Posterior cingulate gyrus (tissue), 11 donors: Measurements from ENCODE around the gene NOS1AP.
"Not testable (repeated sequence)": the region's sequence is repeated elsewhere in the genome, so short reads cannot be mapped to it uniquely, and the experiment has no call there.

Experiments used
- DNase-seq, 10 donors: peaks; one replicate each; pipeline versions ENCODE4 v3.0.0 to v3.0.0-alpha.2; 2020 to 2021; ENCODE audit warnings: mixed read lengths in 3 of 10
- intact Hi-C: fragments of 100-400 bp; cut with DNase I; formaldehyde crosslinking; loops from one replicate; pipeline ENCODE4 v1.15.1; 2023

The NOS1AP gene

GRCh38 chr1:162056043-162056442, 13.4 kb upstream of the NOS1AP start:
- intact Hi-C loops: loop anchor here (1.0 to 5.0 kb wide), 3 partner anchors 176 to 336 kb away; no protein-coding TSS in a partner anchor
- DNase-seq: peak in 9 of 10 donors; percentile 25 to 94 (median 75)

GRCh38 chr1:162056579-162056978, 12.9 kb upstream of the NOS1AP start:
- intact Hi-C loops: loop anchor here (1.0 to 5.0 kb wide), 3 partner anchors 176 to 336 kb away; no protein-coding TSS in a partner anchor
- no peak for DNase-seq

GRCh38 chr1:162059721-162060120, 9.8 kb upstream of the NOS1AP start:
- intact Hi-C loops: loop anchor here (5.0 kb wide), 2 partner anchors 173 to 333 kb away; no protein-coding TSS in a partner anchor
- no peak for DNase-seq

DNA sequence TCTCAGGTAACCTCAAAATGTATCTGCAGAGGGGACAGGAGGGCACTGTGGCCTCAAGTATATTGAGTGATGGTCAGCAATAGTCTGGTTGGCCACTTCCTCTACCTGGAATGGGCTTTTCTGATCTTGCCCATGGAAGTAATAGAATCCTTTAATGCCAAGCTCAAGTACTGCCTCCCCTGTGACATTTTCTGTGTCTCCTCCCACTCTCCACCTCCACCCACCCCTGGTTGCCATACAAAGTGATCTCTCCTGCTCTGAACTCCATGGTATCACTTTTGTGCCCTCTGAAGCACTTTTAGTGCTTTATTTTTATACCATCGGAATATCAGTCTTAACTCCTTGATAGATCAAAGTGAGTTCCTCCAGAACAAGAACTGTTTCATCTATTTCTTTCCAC, 9.2 kb upstream of the NOS1AP start:
- intact Hi-C loops: no loop called here
- no peak for DNase-seq

- DNase-seq: peak in 1 of 10 donors; percentile 71
- intact Hi-C loops: no loop called here
These were observed 6.9 kb upstream of the NOS1AP start for GRCh38 chr1:162062542-162063015.

DNA sequence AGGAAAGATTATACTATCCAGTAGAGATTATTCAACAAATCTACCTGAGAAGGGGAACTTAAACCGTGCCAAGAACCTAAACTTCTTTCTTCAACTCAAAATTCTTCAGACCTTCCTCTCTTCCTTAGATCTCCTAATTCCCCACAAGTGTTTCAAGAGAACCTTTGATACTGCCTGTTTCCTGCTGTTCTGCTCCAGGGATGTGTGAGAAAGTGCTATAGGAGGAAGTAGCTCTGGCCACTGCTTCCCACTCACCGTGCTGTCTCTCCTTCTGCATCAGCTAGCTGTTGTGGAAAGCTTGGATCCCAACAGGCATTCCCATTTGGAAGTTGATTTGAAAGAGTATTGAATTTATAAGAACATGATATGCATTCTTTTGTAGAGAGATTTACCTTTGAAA, 4.5 kb upstream of the NOS1AP start:
- intact Hi-C loops: no loop called here
- DNase-seq: peak in 1 of 10 donors; percentile 20

DNA sequence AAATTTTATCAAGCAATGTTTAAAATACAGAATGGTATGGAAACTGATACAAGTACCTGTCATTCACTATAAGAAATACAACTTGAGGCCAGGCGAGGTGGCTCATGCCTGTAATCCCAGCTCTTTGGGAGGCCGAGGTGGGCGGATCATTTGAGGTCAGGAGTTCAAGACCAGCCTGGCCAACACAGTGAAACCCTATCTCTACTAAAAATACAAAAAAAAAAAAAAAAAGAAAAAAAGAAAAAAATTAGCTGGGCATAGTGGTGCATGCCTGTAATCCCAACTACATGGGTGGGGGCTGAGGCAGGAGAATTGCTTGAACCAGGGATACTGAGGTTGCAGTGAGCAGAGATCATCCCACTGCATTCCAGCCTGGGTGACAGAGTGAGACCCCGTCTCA, 2.7 kb upstream of the NOS1AP start:
- DNase-seq, intact Hi-C loops: not testable (repeated sequence)

- intact Hi-C loops: no loop called here
- no peak for DNase-seq
These were observed 2.0 kb upstream of the NOS1AP start for GRCh38 chr1:162067466-162067865.

DNA sequence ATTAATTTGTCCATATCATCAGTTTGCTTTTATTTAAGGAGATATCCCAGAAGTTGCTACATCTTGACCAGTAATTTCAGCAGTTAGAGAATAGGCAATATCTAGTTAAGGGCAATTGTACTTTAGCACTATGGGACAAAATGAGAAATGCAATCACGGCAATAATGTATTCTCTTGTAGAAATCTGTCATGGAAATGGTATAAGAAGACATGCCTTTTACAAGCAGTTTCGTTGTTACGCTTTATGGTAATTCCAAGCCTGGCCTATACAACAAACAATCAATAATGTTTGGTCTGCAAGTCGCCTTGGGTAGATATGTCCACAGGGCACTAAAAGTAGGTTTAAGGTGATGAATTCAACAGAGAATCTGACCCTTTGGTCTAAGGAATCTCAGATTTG, 1.2 kb upstream of the NOS1AP start:
- intact Hi-C loops: no loop called here
- DNase-seq: no peak

DNA sequence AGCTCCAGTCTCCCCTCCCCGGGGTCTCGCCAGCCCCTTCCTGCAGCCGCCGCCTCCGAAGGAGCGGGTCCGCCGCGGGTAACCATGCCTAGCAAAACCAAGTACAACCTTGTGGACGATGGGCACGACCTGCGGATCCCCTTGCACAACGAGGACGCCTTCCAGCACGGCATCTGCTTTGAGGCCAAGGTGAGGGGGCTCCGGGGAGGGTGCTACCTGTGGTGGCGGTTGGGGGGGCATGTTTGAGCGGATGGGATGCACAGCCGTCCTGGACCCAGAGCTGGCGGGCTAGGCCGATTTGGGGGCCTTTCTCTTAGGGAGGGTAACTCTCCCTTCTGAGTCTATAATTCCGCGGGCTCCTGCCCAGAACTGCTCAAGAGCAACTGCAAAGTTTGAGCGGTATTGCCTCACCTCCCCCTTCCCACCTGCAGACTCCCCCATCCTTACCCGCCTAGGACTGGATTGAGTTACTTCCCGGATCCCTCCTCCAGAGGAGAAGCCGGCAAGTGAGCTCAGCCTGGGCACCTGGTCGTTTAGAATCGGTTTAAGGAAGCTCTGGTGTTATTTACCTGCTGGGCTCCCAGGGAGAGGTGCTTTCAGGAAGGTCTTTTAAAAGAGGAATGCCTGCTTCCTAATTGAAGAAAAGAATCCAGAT, 730 bp downstream of the NOS1AP start:
- intact Hi-C loops: no loop called here
- peak in 3 of 10 donors; percentile 12 to 82 (median 74) for DNase-seq

DNA sequence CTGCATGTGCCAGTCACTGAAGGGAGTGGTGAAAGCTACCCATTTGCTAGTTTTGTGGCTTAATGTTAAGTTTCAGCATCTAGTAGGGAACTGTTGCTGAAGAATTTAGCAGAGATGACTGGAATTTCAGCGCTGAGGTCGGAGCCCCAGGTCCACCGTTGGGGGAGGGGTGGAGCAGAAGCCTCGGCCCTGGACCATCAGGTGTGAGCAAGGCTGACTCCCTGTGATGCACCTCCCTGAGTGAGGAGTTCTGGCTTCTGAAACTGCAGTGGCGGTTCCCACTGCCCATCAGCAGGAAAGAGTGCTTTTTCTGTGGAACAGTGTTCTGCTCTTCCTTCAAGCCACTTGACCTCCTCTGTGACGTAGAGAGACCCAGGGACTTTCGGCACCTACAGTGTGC, 1.3 kb downstream of the NOS1AP start:
- peak in 1 of 10 donors; percentile 83 for DNase-seq
- intact Hi-C loops: no loop called here

GRCh38 chr1:162072740-162073139, 3.2 kb downstream of the NOS1AP start:
- DNase-seq: no peak
- intact Hi-C loops: no loop called here

DNA sequence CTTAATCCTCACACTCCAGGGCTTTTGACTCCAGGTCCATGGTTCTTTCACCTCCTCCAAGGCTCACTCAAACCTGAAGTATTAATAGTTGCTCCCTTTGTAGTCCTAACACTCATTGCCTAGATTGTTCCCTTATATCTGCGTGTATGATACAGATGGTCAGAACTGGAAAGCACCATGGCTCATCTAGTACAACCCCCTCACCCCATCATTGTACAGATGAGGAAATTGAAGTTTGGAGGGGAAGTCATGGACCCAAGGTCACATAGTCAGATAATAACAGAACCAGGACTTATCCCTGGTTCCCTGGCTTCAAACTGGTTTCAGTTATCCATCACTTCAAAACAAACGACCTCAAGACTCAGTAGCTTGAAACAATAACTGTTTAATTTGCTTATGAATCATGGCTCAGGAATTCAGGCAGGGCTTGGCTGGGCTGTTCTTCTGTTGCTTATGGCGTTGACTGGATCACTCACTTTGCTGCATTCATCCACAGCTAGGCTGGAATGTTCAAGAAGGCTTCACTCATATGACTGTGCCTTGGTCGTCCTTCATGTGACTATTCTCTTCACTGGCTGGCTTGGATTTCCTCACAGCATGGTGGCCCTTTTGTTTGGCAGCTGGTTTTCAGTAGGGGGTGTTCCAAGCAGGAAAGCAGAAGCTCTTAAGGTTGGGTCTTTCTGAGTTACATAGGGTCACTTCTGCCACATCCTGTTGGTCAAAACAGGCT, 5.0 kb downstream of the NOS1AP start:
- no peak for DNase-seq
- intact Hi-C loops: no loop called here

GRCh38 chr1:162075862-162076261, 6.4 kb downstream of the NOS1AP start:
- intact Hi-C loops: no loop called here

DNA sequence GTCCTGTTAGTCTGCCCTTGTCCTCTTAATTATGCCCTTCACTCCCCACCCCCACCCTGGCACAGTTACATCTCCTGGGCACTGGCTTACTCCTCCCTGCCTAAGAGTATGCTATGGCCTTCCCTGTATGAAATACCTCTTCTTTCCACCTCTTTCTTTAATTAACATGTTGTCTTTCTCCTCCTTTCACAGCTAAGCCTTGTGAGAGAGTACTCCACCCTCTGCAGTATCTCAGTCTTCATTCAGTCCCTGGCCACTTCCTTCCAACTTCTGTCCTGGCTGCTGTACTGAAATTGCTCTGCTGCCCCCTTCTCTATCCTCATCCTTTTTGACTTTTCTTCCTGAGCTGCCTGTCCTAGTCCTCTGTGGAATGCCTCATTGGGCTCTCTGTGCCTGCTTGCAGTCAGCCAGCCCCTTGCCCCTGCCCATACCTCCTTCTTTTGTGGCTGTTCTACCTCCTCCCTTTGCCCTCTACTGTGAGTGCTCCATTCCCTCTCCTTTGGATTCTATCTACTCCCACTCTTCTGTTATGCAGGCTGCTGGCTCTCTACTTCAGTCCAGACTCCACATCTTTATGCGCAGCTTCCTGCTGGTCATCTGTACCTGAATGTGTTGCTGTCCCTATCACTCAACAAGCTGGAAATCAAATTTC, 8.3 kb downstream of the NOS1AP start:
- intact Hi-C loops: no loop called here
- DNase-seq: no peak

More at GRCh38 chr1:162075862-162076261, 6.4 kb downstream of the NOS1AP start:
- DNase-seq: no peak

- DNase-seq: no peak
- intact Hi-C loops: no loop called here
These were observed 9.5 kb downstream of the NOS1AP start for GRCh38 chr1:162079030-162079429.

DNA sequence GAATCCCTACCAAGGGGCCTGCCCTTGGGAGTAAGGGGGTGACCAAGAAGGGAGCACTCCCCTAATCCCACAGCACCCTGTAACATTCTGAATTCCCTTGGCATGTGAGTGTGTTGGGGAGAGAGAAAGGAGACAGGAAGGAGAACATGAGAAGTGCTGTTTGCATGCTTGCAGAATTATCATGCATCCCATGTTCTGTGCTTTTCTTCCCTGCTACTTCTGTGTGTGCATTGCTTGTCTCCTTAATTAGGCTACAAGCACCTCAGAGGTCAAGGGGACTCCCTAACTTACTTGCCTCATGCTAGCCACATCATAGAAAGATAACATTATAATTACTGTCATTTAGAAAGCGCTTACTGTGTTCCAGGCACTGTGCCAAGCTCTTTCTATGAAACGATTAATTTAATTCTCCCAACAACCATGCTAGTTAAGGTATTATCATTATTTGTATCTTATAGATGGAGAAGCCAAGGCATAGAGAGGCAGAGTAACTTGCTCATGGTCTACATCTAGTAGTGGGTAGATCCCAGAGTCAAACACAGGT, 11.1 kb downstream of the NOS1AP start:
- intact Hi-C loops: no loop called here
- no peak for DNase-seq

DNA sequence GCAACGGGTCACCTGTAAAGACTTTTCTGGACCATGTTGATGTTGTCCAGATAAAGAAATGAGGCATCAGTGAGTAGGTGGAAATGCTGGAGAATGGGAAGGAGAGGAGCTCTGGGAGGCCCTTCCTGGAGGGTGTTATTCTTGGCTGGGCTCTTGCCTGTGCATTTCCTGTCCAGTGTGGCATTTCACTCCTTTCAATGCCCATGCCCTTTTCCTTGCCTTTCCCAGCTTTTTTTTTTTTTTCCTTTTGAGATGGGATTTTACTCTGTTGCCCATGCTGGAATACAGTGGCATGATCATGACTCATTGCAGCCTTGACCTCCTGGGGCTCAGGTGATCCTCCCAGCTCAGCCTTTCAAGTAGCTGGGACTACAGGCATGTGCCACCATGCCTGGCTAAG, 11.8 kb downstream of the NOS1AP start:
- DNase-seq: no peak
- intact Hi-C loops: no loop called here

- DNase-seq, intact Hi-C loops: not testable (repeated sequence)
These were observed 12.6 kb downstream of the NOS1AP start for GRCh38 chr1:162082080-162082479.

- intact Hi-C loops: no loop called here
- DNase-seq: no peak
These were observed 13.8 kb downstream of the NOS1AP start for GRCh38 chr1:162083273-162083672.

GRCh38 chr1:162085991-162086390, 16.5 kb downstream of the NOS1AP start:
- DNase-seq: no peak
- intact Hi-C loops: no loop called here
